Measurements from ENCODE around the gene EPS15.

The EPS15 gene

DNA sequence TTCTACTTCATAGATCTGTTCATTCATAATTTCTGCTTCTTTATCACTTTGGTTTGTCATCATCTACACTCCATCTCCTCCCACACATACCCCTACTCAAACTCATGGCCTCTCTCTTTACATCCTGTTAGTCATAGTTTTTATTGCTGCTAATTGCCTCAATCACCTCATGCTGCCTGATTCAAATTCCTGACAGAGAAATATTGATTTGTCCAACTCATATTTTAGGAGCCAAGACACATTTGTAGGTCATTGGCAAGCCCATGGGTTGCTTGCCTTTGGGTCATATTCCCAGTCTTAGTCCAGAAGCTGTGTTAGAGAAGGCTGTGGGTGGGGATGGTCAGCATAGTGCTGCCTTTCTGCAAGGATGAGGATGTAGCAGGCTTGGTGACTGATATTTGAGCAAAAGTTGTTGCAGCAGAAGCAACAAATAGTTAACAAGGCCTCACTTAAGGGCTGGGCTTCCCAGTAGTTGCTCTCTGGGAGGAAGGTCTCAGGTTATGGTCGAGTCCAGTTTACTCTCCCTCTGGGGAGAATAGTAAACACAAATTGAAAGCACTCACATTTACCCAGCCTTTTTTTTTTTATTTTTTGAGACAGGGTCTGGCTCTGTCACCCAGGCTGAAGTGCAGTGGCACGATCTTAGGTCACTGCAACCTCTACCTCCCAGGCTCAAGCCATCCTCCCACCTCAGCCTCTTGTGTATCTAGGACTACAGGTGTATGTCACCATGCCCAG lies 22.4 kb upstream of the EPS15 start:
- no peaks in the 10 kb centered on the region for H4K20me1 ChIP-seq (ENCODE audit: low read depth, low read length)

GRCh38 chr1:51537568-51537967 lies 18.5 kb upstream of the EPS15 start:
- H2AFZ ChIP-seq (ENCODE audit: low read depth, low read length, severe bottlenecking), result no peak overlapping the region
- H3K4me3 ChIP-seq (ENCODE audit: insufficient read depth, low read length, poor library complexity, severe bottlenecking), result no peak overlapping the region
- H3K9me2 ChIP-seq (replicated peaks; ENCODE audit: insufficient read depth, low read length), result no peaks in the 10 kb centered on the region
- H3K27me3 ChIP-seq (ENCODE audit: low read length), result no peaks in the 10 kb centered on the region
- no peaks in the 10 kb centered on the region for H3K9me3 ChIP-seq (ENCODE audit: insufficient read depth, low read length)
- no peaks in the 10 kb centered on the region for H4K20me1 ChIP-seq (ENCODE audit: low read depth, low read length)
- H3F3A ChIP-seq (ENCODE audit: insufficient read depth), result no peaks in the 10 kb centered on the region
- no peak for TF ChIP-seq EZH2phosphoT487 (conservative IDR thresholded peaks at IDR 0.05; ENCODE audit: low read length)
- TF ChIP-seq, protein P1, sequence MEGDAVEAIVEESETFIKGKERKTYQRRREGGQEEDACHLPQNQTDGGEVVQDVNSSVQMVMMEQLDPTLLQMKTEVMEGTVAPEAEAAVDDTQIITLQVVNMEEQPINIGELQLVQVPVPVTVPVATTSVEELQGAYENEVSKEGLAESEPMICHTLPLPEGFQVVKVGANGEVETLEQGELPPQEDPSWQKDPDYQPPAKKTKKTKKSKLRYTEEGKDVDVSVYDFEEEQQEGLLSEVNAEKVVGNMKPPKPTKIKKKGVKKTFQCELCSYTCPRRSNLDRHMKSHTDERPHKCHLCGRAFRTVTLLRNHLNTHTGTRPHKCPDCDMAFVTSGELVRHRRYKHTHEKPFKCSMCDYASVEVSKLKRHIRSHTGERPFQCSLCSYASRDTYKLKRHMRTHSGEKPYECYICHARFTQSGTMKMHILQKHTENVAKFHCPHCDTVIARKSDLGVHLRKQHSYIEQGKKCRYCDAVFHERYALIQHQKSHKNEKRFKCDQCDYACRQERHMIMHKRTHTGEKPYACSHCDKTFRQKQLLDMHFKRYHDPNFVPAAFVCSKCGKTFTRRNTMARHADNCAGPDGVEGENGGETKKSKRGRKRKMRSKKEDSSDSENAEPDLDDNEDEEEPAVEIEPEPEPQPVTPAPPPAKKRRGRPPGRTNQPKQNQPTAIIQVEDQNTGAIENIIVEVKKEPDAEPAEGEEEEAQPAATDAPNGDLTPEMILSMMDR (IDR thresholded peaks at IDR 0.05; ENCODE audit: insufficient read depth, low read length, poor library complexity, severe bottlenecking), result no peak
- no peaks in the 10 kb centered on the region for H3K79me2 ChIP-seq (ENCODE audit: insufficient read depth, low read length)
- no peak overlapping the region for H3K27ac ChIP-seq (ENCODE audit: low read depth, low read length)
- H3K4me2 ChIP-seq (ENCODE audit: low read depth, low read length, poor library complexity, severe bottlenecking), result no peak overlapping the region
- H3K9ac ChIP-seq (ENCODE audit: low read length), result no peak overlapping the region
- no peaks in the 10 kb centered on the region for H3K36me3 ChIP-seq (ENCODE audit: low read length)

More for the DNA sequence above, 22.4 kb upstream of the EPS15 start:
- Histone ChIP-seq H3K9me3 (ENCODE audit: insufficient read depth, low read length) (no peaks in the 10 kb centered on the region), H3K36me3 (ENCODE audit: low read length) (no peaks in the 10 kb centered on the region), H3K4me3 (ENCODE audit: insufficient read depth, low read length, poor library complexity, severe bottlenecking) (no peak overlapping the region), H2AFZ (ENCODE audit: low read depth, low read length, severe bottlenecking) (no peak overlapping the region), H3K27me3 (ENCODE audit: low read length) (no peaks in the 10 kb centered on the region), H3K79me2 (ENCODE audit: insufficient read depth, low read length) (no peaks in the 10 kb centered on the region), H3F3A (ENCODE audit: insufficient read depth) (no peaks in the 10 kb centered on the region), H3K9ac (ENCODE audit: low read length) (no peak overlapping the region), H3K27ac (ENCODE audit: low read depth, low read length) (no peak overlapping the region), H3K4me2 (ENCODE audit: low read depth, low read length, poor library complexity, severe bottlenecking) (no peak overlapping the region), H3K9me2 (replicated peaks; ENCODE audit: insufficient read depth, low read length) (no peaks in the 10 kb centered on the region)
- TF ChIP-seq, protein P1 (IDR thresholded peaks at IDR 0.05; ENCODE audit: insufficient read depth, low read length, poor library complexity, severe bottlenecking), result no peak
- TF ChIP-seq EZH2phosphoT487 (conservative IDR thresholded peaks at IDR 0.05; ENCODE audit: low read length), result no peak

- peak overlapping the region; percentile 37 for H2AFZ ChIP-seq (ENCODE audit: low read depth, low read length, severe bottlenecking)
- H3K4me3 ChIP-seq (ENCODE audit: insufficient read depth, low read length, poor library complexity, severe bottlenecking), result no peak overlapping the region
- no peaks in the 10 kb centered on the region for H3F3A ChIP-seq (ENCODE audit: insufficient read depth)
- no peaks in the 10 kb centered on the region for H3K79me2 ChIP-seq (ENCODE audit: insufficient read depth, low read length)
- H3K9me3 ChIP-seq (ENCODE audit: insufficient read depth, low read length), result no peaks in the 10 kb centered on the region
- H4K20me1 ChIP-seq (ENCODE audit: low read depth, low read length), result no peaks in the 10 kb centered on the region
- H3K36me3 ChIP-seq (ENCODE audit: low read length), result no peaks in the 10 kb centered on the region
- TF ChIP-seq EZH2phosphoT487 (conservative IDR thresholded peaks at IDR 0.05; ENCODE audit: low read length), result no peak
- TF ChIP-seq, protein P1 (IDR thresholded peaks at IDR 0.05; ENCODE audit: insufficient read depth, low read length, poor library complexity, severe bottlenecking), result peak; percentile 69
- H3K9me2 ChIP-seq (replicated peaks; ENCODE audit: insufficient read depth, low read length), result no peaks in the 10 kb centered on the region
- H3K27me3 ChIP-seq (ENCODE audit: low read length), result no peaks in the 10 kb centered on the region
- H3K4me2 ChIP-seq (ENCODE audit: low read depth, low read length, poor library complexity, severe bottlenecking), result no peak overlapping the region
- no peak overlapping the region for H3K9ac ChIP-seq (ENCODE audit: low read length)
- H3K27ac ChIP-seq (ENCODE audit: low read depth, low read length), result no peak overlapping the region
Measured at GRCh38 chr1:51535006-51535592, 16.0 kb upstream of the EPS15 start.
